Neural progenitor cell (in vitro differentiated cells): ENCODE measurements around the gene UBR3.

Experiments used
- EZH2 ChIP-seq: fragments of 200-600 bp; sonication (generic); IDR thresholded peaks from 2 replicates; pipeline ENCODE4 v1.6.1; 2017; ENCODE audit warnings: antibody characterized with exemption, mild to moderate bottlenecking, moderate library complexity
- EZH2phosphoT487 ChIP-seq: fragments of 200-600 bp; sonication (generic); IDR thresholded peaks from 2 replicates; pipeline ENCODE4 v1.6.1; 2017; ENCODE audit warnings: antibody characterized with exemption
- TF ChIP-seq, protein P1 (sequence below): fragments of 200-600 bp; sonication (generic); IDR thresholded peaks from 2 replicates; pipeline ENCODE4 v1.5.1; 2017; ENCODE audit warnings: antibody characterized with exemption, mild to moderate bottlenecking

DNA sequence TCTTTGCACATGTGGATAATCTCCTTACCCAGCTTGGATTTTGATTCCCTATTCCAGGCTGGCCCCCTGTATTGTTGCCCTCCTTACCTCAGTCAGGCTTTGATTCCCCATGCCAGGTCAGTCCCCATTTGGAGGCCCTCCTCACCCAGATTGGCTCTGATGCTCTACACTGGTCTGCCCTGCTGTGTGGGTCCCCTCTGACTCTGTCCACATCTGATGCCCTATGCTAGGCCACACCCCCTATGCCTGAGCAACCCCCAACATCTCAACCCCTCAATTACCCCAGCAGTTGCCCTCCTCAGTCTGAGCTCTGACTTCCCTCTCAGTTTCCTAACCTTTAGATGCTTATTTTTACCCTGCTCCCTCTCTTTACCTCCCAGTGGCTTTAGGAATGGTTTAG, 89.4 kb downstream of the UBR3 start:
- no peak for TF ChIP-seq EZH2phosphoT487
- TF ChIP-seq, protein P1, sequence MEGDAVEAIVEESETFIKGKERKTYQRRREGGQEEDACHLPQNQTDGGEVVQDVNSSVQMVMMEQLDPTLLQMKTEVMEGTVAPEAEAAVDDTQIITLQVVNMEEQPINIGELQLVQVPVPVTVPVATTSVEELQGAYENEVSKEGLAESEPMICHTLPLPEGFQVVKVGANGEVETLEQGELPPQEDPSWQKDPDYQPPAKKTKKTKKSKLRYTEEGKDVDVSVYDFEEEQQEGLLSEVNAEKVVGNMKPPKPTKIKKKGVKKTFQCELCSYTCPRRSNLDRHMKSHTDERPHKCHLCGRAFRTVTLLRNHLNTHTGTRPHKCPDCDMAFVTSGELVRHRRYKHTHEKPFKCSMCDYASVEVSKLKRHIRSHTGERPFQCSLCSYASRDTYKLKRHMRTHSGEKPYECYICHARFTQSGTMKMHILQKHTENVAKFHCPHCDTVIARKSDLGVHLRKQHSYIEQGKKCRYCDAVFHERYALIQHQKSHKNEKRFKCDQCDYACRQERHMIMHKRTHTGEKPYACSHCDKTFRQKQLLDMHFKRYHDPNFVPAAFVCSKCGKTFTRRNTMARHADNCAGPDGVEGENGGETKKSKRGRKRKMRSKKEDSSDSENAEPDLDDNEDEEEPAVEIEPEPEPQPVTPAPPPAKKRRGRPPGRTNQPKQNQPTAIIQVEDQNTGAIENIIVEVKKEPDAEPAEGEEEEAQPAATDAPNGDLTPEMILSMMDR: no peak
- TF ChIP-seq EZH2: no peak
